Stimulated activated CD8-positive, alpha-beta memory T cell treated with anti-CD3 and anti-CD28 coated beads, Interleukin-15, amount 100 ng/mL, for 24 hours (primary cell): ENCODE data around the gene VCX2.
"Not testable (repeated sequence)": the region's sequence is repeated elsewhere in the genome, so short reads cannot be mapped to it uniquely, and the experiment has no call there.

Experiments
- DNase-seq: peaks from one replicate; pipeline ENCODE4 v3.0.0-alpha.2; 2020; ENCODE audit warnings: low read depth

Gene VCX2

GRCh38 chrX:8171169-8171568 lies at the start of gene VCX2:
Gene VCX2 (minus strand): TSS chrX:8171267. CDS start chrX:8170643, 624 bp downstream.
- not testable (repeated sequence) for DNase-seq

- no peak for DNase-seq
Measured at GRCh38 chrX:8204943-8205342, 33.9 kb upstream of the VCX2 start.

GRCh38 chrX:8204169-8204935 lies 33.3 kb upstream of the VCX2 start:
- no peak for DNase-seq

- no peak for DNase-seq
Measured at GRCh38 chrX:8201896-8202331, 30.8 kb upstream of the VCX2 start.

- no peak for DNase-seq
Measured at GRCh38 chrX:8196776-8197175, 25.7 kb upstream of the VCX2 start.

GRCh38 chrX:8194216-8194615 lies 23.1 kb upstream of the VCX2 start:
- DNase-seq: no peak

- DNase-seq: no peak
Measured at GRCh38 chrX:8192276-8192675, 21.2 kb upstream of the VCX2 start.

- DNase-seq: no peak
Measured at GRCh38 chrX:8191022-8191421, 20.0 kb upstream of the VCX2 start.

GRCh38 chrX:8190341-8190830 lies 19.3 kb upstream of the VCX2 start:
- no peak for DNase-seq

- DNase-seq: no peak
Measured at GRCh38 chrX:8189096-8189830, 18.2 kb upstream of the VCX2 start.

- no peak for DNase-seq
Measured at GRCh38 chrX:8183346-8183745, 12.3 kb upstream of the VCX2 start.

GRCh38 chrX:8179656-8180055 lies 8.6 kb upstream of the VCX2 start:
- DNase-seq: no peak

- DNase-seq: not testable (repeated sequence)
Measured at GRCh38 chrX:8154011-8154410, 17.1 kb downstream of the VCX2 start.

GRCh38 chrX:8147226-8147625 lies 23.8 kb downstream of the VCX2 start:
- no peak for DNase-seq

GRCh38 chrX:8144925-8145324 lies 26.1 kb downstream of the VCX2 start:
- DNase-seq: no peak

GRCh38 chrX:8141896-8142295 lies 29.2 kb downstream of the VCX2 start:
- no peak for DNase-seq

- DNase-seq: no peak
Measured at GRCh38 chrX:8140986-8141744, 29.9 kb downstream of the VCX2 start.

- no peak for DNase-seq
Measured at GRCh38 chrX:8139716-8140115, 31.4 kb downstream of the VCX2 start.

GRCh38 chrX:8138252-8138651 lies 32.8 kb downstream of the VCX2 start:
- DNase-seq: no peak

- DNase-seq: no peak
Measured at GRCh38 chrX:8126648-8127047, 44.4 kb downstream of the VCX2 start.

GRCh38 chrX:8126092-8126491 lies 45.0 kb downstream of the VCX2 start:
- DNase-seq: no peak

- DNase-seq: no peak
Measured at GRCh38 chrX:8125566-8125965, 45.5 kb downstream of the VCX2 start.

- DNase-seq: no peak
Measured at GRCh38 chrX:8122538-8122937, 48.5 kb downstream of the VCX2 start.
